Hematopoietic multipotent progenitor cell treated with erythropoietin and hydrocortisone succinate and interleukin-3 and kit ligand, for 17 days (in vitro differentiated cells): ENCODE measurements around the gene S100A2.

ENCODE experiments used
- DNase-seq: peaks from one replicate; pipeline ENCODE4 v3.0.0-alpha.2; 2015; ENCODE audit warnings: low spot score

The S100A2 gene

GRCh38 chr1:153565529-153566374 is at the start of gene S100A2:
Gene S100A2, minus strand, starts transcription at chr1:153565844. Its CDS starts 1,967 bp downstream, at chr1:153563877.
- DNase-seq, result peak; percentile 73

DNA sequence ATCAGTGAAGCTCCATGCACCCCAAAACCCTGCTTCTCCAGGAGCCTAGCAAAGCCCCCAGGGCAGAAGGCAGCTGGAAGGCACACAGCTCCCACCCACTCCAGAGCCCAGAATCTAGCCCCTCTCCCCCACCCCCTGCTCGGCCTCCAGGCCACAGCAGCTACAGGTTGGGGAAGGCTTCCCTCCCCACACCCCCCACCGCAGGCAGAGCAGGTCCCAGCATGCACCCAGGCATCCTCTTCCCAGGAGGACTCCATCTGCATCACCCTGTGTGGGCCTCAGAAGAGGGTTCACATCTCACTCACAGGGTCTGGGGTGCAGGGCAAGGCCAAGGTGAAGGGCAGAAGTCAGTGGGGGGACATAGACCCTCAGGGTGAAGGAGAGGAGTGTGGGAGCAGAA is 49.8 kb upstream of the S100A2 start:
- DNase-seq, result no peak

DNA sequence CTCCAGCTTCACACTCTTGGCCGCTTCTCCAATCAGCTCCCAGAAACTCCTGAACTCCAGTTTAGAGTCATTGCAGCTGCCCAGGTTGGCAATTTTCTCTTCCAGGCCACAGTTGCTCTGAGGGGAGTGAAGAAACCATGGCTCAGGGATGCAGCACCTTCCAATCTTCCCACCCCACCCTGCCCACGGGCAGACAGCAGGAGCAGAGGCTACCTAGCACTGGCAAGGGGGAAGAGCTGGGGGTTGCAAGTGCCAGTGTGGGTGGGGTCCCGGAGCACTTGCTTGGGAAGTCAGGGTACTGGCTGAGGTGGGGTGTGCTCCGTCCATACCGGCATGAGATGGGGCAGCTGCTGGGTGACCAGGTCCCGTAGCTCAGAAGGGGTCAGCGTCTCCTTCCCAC is 49.3 kb upstream of the S100A2 start:
- no peak for DNase-seq

- DNase-seq, result no peak
Observed at GRCh38 chr1:153614189-153614900, 48.7 kb upstream of the S100A2 start.

DNA sequence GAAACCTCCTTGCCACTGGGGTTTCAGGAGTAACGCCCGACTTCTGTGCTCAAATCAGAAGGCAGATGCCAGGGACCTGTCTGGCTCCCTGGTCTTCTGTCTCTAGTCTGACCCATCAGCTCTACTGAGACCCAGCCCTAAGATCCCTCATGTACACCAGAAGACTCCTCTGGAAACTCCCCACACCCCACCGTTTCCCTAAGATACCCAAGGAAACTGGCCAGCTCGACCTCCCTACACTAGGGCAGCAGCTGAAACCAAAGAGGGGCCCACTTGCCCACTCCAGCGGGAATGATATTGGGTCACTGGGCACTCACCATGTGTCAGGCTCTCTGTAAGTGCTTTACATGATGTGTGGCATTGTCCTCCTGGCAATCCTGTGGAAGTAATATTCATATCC is 47.8 kb upstream of the S100A2 start:
- no peak for DNase-seq

GRCh38 chr1:153612755-153613331 is 47.2 kb upstream of the S100A2 start, which contains the start of gene S100A16:
Gene S100A16, minus strand, starts transcription at chr1:153613137. Its CDS starts 4,986 bp downstream, at chr1:153608151.
- no peak for DNase-seq

GRCh38 chr1:153612111-153612754 is 46.6 kb upstream of the S100A2 start:
- DNase-seq, result no peak

- no peak for DNase-seq
Observed at GRCh38 chr1:153611356-153611755, 45.7 kb upstream of the S100A2 start.

GRCh38 chr1:153610811-153611301 is 45.2 kb upstream of the S100A2 start:
- no peak for DNase-seq

DNA sequence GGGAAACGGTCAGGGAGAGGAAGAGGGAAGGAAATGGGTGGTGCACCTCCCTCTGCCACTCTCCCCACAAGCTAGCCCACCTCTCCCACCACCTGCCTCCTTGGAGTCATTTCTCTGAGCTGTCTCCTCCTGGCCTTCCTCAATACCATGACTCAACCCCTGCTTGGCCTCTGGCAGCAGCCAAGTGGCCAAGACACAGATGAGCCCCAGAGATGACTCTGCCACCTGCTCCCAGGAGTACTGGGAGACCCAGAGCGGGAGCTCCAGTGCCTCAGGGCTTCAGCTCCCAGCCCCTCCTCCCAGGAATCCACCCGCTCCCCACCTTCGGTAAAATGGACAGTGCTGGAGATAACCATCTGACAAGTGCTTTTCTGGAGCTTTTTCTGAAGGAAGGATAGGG is 44.7 kb upstream of the S100A2 start:
- no peak for DNase-seq

- DNase-seq, result no peak
Observed at GRCh38 chr1:153609585-153609907, 43.9 kb upstream of the S100A2 start.

- no peak for DNase-seq
Observed at GRCh38 chr1:153608742-153609584, 43.3 kb upstream of the S100A2 start.

GRCh38 chr1:153608089-153608682 is 42.5 kb upstream of the S100A2 start:
- no peak for DNase-seq

DNA sequence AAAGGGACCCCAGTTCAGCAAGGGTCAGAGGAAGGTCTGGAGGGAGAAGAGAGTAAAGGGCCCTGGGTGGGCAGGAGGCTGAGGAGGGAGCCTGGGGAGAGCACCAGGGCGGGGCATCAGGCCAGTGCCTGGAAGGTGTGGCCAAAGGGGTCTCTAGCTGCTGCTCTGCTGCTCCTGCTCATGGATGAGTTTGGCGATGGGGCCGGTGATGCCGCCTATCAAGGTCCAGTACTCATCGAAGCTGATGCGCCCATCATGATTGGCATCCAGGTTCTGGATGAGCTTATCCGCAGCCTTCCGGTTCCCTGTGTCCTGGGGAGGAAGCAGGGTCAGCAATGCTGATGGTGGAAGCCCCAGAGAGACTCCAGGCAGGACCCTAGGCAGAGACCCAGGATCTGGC is 41.7 kb upstream of the S100A2 start:
- DNase-seq, result no peak

DNA sequence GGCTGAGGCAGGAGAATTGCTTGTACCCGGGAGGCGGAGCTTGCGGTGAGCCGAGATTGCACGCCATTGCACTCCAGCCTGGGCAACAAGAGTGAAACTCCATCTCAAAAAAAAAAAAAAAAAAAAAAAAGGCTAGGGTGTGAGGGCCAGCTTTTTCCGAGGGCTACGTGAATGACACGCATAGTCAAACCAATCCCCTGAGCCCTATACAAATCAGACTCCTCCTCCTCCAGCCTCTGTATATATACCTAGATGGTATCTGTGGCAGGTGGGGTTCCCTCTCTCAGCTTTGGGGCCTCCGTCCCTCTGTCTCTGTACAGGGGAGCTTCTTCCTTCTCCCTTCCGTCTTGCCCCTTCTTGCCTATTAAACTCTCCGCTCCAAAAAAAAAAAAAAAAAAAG is 40.5 kb upstream of the S100A2 start:
- no peak for DNase-seq

GRCh38 chr1:153602749-153603148 is 37.1 kb upstream of the S100A2 start:
- DNase-seq, result no peak

GRCh38 chr1:153599847-153600246 is 34.2 kb upstream of the S100A2 start:
- no peak for DNase-seq

DNA sequence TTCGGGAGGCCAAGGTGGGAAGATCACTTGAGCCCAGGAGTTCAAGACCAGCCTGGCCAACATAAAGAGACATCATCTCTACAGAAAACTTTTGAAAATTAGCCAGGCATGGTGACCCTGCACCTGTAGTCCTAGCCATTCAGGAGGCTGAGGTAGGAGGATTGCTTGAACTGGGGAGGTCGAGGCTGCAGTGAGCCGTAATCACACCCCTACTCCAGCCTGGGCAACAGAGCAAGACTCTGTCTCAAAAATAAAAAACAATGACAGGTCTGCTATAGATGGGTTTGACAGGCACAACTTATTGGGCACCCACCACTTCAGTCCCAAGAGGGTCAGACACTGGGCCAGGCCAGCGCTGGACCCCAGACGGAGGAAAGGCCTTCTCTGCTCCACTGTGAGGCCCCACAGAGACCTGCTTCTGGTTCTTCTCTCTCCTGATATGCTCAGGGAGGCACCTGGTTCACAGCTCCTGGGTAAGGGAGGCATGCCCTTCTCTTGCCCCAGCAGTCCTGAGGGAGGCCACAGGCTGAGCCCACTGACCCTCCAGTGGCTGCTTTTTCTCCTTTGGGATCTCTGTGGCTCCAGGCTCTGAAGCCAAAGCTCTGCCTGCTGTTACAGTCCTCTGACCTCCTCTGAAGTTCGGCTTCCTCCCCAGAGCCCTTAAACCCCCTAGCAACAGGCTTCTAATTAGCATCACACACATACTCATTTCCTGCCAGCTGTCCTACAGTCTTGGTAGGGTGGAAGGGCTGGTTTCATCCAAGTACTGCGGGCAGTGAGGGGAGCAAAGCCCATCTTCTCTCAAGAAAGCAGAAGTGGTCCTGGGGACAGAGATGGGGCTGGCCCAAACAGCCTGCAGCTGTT is 32.9 kb upstream of the S100A2 start:
- DNase-seq, result no peak

- no peak for DNase-seq
Observed at GRCh38 chr1:153597206-153597605, 31.6 kb upstream of the S100A2 start.

DNA sequence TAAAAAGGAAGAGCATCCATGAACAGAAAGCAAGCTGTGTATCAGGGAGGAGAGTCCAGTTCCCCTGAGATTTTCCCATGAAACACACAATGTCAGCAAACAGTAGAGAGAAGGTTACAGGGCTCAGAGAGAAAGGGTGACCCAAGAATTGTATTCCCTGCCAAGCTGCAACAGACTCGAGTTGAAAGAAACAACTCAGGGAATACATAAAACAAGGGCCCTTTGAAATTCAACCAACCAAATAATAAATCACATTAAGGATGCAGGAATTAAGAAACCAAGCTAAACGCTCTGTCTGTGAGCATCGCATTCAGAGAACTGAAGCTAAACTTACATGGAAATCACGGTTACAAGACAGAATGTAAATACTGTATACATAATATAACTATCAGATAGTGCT is 27.1 kb upstream of the S100A2 start:
- DNase-seq, result no peak
